ENCODE results near the gene NOBOX.

GRCh38 chr7:144415858-144416257 lies 12.4 kb upstream of the NOBOX start:
- TF ChIP-seq CTCF (IDR thresholded peaks at IDR 0.05; ENCODE audit: low read depth, low read length, poor library complexity, severe bottlenecking) (no peak), EZH2phosphoT487 (IDR thresholded peaks at IDR 0.05; ENCODE audit: borderline replicate concordance, low read length) (no peak)

Measured in DOHH2 (cell line).